ENCODE results near the gene TMEM181.
"Not testable (repeated sequence)": the region's sequence is repeated elsewhere in the genome, so short reads cannot be mapped to it uniquely, and the experiment has no call there.

The TMEM181 gene

DNA sequence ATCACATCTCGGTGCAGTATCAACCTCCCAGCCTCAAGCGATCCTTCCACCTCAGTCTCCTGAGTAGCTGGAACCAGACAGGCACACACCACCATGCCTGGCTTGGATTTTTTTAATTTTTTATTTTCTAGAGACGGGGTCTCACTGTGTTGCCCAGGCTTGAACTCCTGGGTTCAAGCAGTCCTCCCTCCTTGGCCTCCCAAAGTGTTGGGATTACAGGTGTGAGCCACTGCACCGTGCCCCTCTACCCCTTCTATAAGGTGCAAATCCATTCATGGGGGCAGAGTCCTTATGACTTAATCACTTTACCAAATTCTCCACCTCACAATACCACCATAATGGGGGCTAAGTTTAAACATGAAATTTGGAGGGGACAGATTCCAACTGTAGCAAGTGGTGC lies 37.7 kb downstream of the TMEM181 start:
- no peak for DNase-seq

DNA sequence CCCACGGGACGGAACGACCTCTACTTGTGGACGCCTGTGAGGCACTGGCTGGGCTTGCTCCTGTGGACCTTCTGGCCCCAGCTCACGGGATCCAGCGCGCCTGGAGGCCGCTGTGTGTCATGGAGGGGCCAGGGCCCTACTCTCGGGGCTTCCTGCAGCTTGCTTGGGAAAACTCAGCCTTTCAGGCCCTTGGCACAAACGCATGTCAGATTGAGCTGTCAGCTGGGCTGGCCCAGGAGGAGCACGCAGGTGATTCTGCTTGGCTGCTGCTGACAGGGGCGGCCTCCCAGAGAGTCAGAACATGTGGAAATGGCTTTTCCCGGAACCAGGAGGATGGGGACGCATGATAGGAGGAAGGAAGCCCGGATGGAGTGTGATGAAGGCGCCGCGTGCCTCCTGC lies 39.7 kb downstream of the TMEM181 start:
- DNase-seq, result no peak

DNA sequence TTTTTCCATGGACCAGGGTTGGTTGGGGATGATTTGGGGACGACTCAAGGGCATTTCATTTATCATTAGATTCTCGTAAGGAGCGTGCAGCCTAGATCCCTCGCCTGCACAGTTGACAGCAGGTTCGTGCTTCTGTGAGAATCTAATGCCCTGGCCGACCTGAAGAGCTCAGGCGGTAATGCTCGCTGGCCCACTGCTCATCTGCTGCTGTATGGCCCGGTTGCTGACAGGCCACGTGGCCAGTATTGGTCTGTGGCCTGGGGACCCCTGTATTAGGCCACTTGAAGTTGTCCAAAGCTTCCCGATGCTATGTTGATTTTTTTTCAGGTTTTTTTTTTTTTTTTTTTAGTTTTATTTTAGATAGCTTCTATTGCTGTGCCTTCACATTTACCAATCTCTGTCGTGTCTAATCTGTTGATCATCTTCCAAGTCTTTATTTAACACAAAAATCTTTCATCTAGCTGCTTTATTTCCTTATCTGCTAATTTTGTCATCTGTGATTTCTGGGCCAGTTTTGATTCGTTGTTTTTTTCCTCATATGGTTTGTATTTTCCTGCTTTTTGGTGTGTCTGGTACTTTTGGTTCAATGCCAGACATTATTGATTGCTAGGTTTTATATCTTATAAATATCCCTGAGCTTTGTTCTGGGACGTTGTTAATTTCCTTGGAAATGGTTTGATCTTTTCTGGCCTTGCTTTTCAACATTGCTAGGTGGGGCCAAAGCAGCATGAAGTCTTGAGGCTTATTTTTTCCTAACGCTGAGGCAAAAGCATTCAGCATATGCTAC lies 43.6 kb downstream of the TMEM181 start:
- no peak for DNase-seq

DNA sequence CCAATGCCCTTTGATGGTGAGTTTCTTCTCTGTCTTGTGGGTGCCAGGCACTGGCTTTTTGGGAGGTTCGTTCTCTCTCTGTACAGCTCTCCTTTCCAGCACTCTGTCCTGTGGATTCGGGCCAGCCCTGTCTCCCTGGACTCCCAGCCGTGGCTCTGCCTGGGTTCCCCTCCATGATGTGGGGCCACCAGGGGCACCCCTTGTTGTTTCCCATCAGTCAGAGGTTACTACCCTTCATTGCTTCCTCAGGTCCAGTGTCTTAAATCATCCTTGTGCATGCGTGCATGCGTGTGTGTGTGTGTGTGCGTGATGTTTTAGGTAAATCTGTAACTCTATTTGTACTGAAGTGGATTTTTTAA lies 44.1 kb downstream of the TMEM181 start:
- DNase-seq, result no peak

DNA sequence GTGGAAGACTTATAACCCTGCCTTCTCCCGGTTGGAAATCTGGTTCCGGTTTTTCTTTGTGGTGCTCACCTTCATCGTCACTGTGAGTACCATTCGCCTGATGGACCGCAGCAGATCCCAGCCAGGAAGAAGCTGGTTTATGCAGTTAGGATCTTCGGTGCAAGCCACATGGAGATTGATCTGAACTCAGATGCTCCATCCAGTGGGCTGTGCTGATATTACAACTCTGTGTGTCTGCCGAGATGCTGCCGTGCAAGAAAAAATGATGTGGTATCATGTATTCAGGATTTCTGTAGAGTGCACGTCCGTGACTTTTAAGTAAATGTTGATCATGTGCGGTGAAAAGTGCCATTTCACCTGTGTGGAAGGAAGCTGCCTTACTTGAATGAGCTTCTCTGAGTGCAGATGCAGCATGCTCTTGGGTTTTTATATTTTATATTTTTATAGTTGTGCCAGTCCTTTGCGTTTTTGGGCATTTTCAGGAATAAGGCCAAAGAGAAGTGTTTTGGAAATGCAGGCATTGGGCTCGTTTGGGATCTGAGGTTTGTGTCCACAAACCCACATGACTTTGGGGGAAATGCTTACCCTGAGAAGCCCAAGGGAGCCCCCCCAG lies 45.5 kb downstream of the TMEM181 start:
- peak; percentile 33 to 40 for DNase-seq

DNA sequence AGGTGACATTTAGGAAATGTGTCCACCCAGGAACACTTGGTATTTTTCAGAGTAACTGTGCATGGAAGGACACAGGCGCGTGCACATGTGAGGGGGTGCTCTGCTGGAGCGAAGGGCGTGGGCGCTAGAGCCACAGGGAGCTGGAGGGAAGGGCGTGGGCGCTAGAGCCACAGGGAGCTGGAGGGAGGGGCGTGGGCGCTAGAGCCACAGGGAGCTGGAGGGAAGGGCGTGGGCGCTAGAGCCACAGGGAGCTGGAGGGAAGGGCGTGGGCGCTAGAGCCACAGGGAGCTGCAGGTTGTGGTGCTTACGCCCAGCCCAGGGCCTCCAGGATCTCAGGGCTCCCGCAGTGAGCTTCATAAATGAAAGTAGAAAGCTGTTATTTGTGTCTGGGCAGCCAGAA lies 46.1 kb downstream of the TMEM181 start:
- not testable (repeated sequence) for DNase-seq

DNA sequence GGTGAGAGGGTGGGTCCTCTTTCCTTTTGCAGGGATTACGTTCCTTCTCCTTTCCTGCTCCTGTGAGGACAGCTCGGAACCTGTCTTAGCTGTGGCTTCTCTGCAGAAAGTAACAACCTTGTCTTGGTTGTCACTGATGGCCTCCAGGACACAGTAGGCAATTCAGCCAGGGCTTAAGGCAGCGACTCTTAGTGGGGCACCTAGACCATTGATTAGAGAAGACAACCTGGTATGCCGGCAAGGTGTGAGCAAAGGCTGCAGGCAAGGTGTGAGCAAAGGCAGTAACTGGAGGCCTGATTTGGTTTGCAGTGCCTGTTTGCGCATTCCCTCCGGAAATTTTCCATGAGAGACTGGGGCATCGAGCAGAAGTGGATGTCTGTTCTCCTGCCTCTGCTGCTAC lies 47.0 kb downstream of the TMEM181 start:
- no peak for DNase-seq

DNA sequence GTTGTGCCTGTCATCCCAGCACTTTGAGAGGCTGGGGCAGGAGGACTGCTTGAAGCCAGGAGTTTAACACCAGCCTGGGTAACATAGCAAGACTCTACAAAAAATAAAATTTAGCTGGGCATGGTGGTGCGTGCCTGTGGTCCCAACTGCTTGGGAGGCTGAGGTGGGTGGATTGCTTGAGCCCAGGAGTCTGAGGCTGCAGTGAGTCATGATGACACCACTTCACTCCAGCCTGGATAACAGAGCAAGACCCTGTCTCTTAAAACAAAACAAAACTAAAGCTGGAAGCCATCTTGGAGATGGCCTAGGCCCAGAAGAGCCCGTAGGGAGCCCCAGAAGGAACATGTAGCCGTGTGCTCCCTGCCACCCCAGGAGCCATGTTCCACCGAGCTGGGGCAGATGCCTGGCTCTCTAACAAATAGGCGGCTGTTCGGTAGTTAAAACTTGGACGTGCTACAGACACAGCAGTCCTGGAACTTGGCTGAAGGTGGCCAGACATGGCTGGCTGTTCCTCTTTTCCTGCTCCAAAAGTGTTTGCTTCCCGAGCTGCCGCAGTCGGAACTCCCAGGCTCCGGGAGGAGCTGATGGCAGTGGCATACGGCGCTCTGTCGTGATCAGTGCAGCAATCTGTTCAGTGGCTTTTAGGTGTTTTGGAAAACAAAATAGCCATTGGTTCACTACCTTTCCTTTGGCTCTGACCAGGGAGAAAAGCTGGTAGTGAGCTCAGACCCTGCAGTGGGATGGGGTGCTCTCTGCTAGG lies 47.7 kb downstream of the TMEM181 start:
- no peak for DNase-seq

DNA sequence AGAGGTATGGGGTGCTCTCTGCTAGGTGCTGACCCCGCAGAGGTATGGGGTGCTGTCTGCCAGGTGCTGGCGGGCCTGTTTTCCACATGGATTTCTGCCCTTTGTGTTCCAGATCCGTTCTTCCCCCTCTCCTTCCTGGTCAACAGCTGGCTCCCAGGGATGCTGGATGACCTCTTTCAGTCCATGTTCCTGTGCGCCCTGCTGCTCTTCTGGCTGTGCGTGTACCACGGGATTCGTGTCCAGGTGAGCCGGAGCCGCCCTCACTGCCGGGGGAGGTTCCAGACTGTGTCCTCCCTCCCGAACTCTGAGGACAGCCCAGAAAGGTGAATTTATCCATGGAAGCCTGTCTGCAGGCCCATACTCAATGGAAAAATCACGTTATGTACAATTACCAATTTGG lies 48.3 kb downstream of the TMEM181 start:
- no peak for DNase-seq

DNA sequence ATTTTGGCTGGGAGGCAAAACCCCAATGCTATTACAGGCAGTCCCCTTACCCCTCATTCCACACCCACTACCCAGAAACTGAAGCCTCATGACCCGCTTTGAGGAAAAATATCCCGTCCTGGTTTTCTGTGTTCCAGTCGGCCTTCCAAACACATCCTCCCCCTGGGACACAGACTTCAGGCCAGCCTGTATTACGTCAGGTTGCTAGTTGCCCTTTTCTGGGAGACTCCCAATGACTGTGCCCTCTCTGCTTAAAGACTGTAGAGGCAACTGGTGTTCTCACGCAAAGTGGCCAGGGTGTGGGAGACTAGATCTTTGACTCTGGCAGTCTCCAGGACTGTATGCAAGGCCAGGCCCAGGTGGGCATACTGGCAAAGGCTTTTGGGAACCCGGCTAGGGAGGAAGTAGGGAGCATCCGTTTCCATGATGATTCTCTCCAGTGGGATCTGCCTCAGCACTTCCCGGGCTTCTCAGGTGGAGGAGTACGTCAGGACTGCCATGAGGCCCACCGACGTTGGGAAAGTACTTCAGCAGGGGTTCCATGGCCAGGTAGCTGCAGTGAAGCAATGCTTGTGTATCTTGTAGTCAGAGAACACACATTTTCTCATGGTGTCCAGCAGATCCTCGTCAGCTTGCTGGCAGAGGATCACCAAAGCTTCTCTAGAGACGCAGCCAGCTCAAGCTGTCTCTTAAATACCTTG lies 49.7 kb downstream of the TMEM181 start:
- DNase-seq, result no peak

DNA sequence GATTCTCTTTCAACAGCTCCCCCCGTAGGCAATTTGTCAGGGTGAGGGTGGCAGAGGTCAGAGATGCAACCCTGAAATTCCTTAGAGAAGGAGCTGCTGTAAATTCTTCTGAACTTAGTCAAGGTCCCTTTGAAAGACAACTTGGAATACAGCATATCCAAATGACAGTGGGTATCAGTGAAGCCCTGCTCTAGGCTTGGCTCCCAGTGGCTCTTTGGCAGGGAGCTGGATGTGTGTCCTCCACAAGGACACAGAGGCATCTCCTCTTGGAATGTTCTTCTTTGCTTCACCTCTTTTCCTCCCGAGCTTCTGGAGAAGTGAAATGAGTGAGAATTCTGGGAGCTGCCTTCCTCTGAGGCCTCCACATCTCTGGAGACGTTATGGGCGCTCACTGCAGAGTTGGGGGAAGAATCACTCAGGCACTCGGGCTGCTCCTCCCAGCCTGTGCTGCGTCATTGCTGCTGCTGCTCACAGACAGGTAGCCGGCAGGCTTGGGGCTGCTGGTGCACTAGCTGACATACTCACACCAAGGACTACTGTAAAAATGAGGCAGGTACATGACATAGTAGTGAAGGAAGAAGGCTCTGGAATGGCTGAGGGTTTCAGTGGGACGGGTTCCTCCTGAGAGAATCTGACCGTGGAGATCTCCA lies 50.6 kb downstream of the TMEM181 start:
- DNase-seq, result no peak

DNA sequence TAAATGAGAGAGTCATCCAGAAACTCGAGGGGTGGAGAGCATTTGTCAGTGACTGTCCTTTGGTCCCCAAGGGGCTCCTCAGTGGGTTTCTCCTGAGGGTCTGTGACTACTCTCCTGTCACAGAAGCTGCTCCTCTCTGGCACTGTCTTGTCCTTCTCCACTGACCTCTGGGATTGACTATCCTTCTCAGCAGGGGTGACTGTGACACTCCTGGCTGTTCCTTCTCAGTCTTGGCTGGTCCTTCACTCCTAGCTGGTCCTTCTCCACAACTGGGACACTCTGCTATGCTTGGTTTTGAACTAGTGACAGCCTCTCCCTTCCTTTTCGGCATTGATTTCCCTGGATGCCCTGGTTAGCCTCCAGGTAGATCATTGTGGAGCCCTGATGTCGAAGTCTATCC lies 51.1 kb downstream of the TMEM181 start:
- DNase-seq, result no peak

DNA sequence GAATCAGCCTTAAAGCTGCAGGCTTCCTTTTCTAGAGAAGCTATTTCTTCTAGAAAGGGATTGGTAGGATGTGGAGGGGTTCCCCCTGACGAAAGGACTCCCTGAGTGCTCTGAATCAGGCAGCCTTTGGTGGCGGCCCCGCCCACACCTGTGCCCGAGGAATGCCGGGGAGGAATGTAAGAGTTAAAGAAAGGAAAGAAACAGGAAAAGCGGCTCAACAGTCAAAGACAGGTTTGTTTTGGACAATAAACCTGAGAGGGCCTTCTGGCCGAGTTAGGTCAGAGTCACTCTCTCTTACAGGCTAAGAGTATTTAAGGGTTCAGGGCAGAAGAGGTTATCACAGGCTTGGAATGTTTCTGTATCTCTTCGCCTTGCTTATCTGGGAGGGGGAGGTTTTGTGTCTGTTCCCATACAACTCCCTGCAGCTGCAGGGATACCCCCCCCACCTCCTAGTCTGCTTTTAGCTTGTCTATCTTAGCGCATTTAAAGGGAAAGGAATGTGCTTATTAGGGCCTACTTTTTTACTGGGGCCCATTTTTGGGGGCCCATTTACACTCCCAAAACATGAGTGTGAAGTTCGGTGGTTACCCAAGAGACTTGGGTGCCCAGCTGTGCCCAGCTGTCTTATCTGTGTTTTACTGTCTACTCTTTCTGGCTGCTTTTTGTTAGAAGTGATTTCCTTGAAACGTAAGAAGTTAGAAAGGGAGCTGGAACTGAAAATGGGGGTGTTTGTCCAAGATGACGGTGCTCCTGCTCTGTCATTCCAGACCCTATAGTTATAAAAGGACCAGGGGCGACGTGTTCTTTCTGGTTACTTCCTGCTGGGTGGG lies 51.9 kb downstream of the TMEM181 start:
- no peak for DNase-seq

DNA sequence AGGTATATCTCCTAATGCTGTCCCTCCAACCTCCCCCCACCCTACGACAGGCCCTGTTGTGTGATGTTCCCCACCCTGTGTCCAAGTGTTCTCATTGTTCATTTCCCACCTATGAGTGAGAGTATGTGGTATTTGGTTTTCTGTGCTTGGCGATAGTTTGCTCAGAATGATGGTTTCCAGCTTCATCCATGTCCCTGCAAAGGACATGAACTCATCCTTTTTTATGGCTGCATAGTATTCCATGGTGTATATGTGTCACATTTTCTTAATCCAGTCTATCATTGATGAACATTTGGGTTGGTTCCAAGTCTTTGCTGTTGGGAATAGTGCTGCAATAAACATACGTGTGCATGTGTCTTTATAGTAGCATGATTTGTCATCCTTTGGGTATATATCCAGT lies 54.7 kb downstream of the TMEM181 start:
- not testable (repeated sequence) for DNase-seq

DNA sequence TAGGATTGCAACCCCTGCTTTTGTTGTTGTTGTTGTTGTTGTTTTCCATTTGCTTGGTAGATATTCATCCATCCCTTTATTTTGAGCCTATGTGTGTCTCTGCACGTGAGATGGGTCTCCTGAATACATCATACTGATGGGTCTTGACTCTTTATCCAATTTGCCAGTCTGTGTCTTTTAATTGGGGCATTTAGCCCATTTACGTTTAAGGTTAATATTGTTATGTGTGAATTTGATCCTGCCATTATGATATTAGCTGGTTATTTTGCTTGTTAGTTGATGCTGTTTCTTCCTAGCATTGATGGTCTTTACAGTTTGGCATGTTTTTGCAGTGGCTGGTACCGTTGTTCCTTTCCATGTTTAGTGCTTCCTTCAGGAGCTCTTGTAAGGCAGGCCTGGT lies 58.4 kb downstream of the TMEM181 start:
- DNase-seq, result not testable (repeated sequence)

DNA sequence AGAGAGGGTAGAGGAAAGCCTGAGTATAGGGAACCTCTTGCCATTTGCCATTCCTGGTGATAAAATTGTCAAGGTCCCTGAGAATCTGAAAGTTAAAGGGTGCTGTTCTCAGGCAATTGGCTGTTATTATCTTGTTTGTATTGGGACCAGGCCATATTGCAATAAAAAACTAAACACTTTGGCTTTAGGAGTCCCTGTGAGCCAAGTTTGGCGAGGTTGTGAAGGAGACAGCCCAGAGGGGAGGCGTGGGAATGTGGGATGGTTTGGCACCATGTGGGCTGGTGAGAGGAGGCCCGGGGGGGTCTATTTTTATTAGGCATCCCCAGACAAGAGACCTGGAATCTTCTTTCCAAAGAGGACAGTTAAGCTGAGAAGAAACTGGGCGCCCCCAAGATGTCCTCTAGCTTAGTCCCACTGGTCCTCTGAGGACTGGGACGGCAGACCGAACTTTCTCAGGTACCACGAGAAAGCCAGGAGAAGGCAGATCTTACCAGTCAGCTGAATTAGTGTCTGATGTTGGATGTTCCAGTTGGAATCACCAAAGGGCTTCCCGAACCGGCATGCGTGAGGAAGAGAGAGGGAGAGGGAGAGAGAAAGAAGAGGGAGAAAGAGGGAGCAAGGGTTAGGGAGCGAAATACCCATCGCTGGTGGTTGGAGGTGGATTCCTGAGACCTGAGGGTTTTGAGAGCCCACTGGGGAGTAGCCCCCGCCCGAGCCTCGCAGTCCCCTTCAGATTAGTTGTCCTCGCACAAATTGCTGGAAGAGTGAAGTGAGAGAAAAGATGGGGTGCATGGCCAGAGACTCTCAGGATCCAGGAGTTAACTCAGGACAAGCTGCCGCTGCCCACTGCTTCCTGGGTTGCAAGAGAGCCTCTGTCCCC lies 60.3 kb downstream of the TMEM181 start:
- no peak for DNase-seq

DNA sequence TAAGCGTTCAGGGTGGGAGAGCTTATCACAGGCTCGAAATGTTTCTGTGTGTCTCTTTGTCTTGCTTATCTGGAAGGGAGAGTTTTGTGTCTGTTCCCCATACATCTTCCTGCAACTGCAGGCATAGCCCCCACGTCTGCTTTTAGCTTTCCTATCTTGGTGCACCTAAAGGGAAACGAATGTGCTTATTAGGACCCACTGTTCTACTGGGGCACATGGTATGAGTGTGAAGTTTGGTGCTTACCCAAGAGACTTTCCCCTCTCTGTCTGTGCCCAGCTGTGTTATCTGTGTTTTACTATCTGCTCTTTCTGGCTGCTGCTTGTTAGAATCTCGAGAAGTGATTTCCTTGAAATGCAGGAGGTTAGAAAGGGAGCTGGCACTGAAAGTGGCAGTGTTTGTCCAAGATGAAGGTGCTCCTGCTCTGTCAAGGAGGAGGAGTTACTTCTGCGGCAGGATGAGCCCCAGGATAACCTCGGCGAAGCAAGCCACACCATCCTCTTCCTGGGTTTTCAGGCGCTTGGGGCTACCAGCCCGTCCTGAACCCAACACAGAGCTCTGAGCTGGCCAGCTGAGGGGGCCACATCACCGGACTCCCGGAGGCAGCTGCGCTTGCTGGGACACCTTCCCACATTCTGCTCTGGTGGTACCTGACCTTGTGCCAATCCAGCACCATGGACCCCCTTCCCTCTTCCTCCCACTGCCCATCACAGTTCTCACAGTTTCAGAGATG lies 61.2 kb downstream of the TMEM181 start:
- DNase-seq, result no peak

DNA sequence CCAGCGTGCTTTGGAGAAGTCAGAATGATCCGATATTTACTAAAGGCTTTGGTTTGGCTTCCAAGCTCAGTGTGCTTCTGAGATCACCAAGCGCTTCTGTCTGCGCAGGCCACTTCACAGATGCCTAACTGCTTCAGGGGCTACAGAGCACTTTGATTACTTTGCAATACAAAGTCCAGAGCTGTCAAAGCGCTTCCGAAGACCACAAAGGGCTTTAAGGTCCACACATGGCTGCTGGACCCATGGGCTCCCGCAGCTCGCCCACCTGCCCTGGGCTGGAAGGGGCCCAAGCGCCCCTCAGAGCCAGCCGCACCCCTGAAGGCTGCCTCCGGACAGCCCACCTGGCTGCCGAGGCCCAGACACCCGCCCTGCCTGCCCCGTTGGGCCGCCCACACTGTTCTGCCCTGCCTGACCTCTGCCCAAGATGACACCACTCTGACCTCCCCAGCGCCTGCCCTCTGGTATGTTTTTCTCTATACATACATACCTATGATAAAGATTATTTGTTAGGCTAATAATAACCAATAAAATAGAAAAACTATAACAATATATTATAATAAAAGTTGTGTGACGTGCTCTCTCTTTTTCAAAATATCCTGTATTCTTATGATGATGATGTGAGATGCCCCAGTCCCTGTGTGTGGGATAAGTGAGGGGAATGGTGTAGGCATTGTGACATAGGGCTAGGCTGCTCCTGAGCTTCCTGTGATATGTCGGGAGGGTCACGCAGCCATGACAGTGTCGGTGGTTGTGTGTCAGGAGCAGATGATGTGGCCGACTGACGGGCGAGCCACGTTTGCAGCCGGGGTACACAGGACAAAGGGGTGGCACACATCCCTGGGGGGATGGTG lies 62.0 kb downstream of the TMEM181 start:
- no peak for DNase-seq

DNA sequence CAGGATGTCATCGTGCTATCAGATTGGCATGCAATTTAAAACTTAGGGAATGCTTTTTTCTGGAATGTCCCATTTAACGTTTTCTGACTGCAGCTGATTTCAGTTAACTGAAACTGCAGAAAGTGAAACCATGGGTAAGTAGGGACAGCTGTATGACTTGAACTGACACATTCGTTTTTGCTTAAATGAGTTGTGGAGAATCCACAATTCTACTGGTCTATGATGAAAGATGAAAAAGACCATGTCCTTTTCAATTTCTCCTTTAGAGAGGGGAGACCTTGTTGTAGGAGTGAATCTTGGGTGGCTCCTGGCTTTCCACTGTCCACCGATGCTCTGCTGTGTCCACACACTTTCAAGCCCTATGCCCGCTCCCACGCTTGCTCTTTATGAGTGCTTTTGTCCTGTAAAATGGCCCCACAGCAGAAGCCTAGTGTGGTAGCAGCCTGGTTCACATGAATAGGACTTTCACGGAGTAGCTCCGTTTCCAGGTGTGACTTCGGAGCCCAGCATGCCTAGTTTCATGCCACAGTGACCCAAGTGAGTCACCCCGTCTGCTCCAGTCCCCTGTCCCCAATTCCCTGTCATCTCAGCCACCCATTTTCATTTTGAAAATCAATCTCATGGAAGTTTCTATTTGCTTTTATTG lies 62.8 kb downstream of the TMEM181 start:
- DNase-seq, result no peak
